ENCODE results near the gene COL23A1.

- no peak for TF ChIP-seq CTCF (IDR thresholded peaks at IDR 0.05; ENCODE audit: poor library complexity)
- TF ChIP-seq EZH2phosphoT487 (IDR thresholded peaks at IDR 0.05; ENCODE audit: low read depth, severe bottlenecking, unreplicated experiment): no peak
Measured at GRCh38 chr5:178519155-178519554, 71.0 kb downstream of the COL23A1 start.

All from hepatocyte (in vitro differentiated cells).